ENCODE measurements around the gene CUL4A. TPM values are rescaled to one million over a fixed set of nuclear protein-coding genes. Genes with fewer than 3 reads are reported as not detected.
"Not testable (repeated sequence)": the region's sequence is repeated elsewhere in the genome, so short reads cannot be mapped to it uniquely, and the experiment has no call there.

CUL4A gene
- total RNA-seq, 1 donor from 2014 or later: 81.3 TPM

- not testable (repeated sequence) for H3K36me3 Mint-ChIP-seq (ENCODE audit: low read depth, unreplicated experiment); H3K27ac Mint-ChIP-seq (ENCODE audit: unreplicated experiment); H3K9ac ChIP-seq (ENCODE audit: low read length); H3K4me1 ChIP-seq (ENCODE audit: insufficient read depth, low read length); FAIRE-seq; H3K4me3 ChIP-seq (ENCODE audit: insufficient read depth, low read depth, low read length); H2AFZ ChIP-seq (ENCODE audit: low read depth, low read length); H3K9me3 ChIP-seq (ENCODE audit: insufficient read depth, low read depth, low read length); DNase-seq (ENCODE audit: low read depth); H3K27ac ChIP-seq (ENCODE audit: low read depth, low read length); H3K9me3 Mint-ChIP-seq (ENCODE audit: unreplicated experiment); H3K4me2 ChIP-seq (ENCODE audit: low read length); H3K27me3 Mint-ChIP-seq (ENCODE audit: low read depth, unreplicated experiment); H3K4me3 Mint-ChIP-seq (ENCODE audit: unreplicated experiment); H3K27me3 ChIP-seq (ENCODE audit: insufficient read depth, low read length); H3K4me1 Mint-ChIP-seq (ENCODE audit: low read depth, unreplicated experiment)
- H4K20me1 ChIP-seq (ENCODE audit: insufficient read depth, low read length): peaks cover 67% of the 10 kb centered on the region
- H3K36me3 ChIP-seq (ENCODE audit: insufficient read depth, low read length): peaks cover 12% of the 10 kb centered on the region
- peaks cover 45% of the 10 kb centered on the region for H3K79me2 ChIP-seq (ENCODE audit: insufficient read depth, low read length)
Observed at GRCh38 chr13:113314895-113315470, 105.6 kb downstream of the CUL4A start.

- no peak overlapping the region for H3K4me3 ChIP-seq (ENCODE audit: insufficient read depth, low read depth, low read length)
- H3K27me3 ChIP-seq (ENCODE audit: insufficient read depth, low read length): no peaks in the 10 kb centered on the region
- H3K36me3 ChIP-seq (ENCODE audit: insufficient read depth, low read length): peaks cover 16% of the 10 kb centered on the region
- no peak overlapping the region for H3K4me2 ChIP-seq (ENCODE audit: low read length)
- H3K4me1 Mint-ChIP-seq (ENCODE audit: low read depth, unreplicated experiment): peaks cover 4% of the 10 kb centered on the region
- DNase-seq (ENCODE audit: low read depth) (no peak), FAIRE-seq (no peak)
- H3K9me3 Mint-ChIP-seq (ENCODE audit: unreplicated experiment): no peaks in the 10 kb centered on the region
- TF ChIP-seq CTCF (IDR thresholded peaks at IDR 0.05; ENCODE audit: insufficient read depth, low read depth, low read length) (no peak), EZH2 (IDR thresholded peaks at IDR 0.05; ENCODE audit: insufficient read depth, low read length) (no peak)
- no peak overlapping the region for H3K4me3 Mint-ChIP-seq (ENCODE audit: unreplicated experiment)
- no peaks in the 10 kb centered on the region for H3K9me3 ChIP-seq (ENCODE audit: insufficient read depth, low read depth, low read length)
- peaks cover 45% of the 10 kb centered on the region for H3K79me2 ChIP-seq (ENCODE audit: insufficient read depth, low read length)
- H4K20me1 ChIP-seq (ENCODE audit: insufficient read depth, low read length): peaks cover 70% of the 10 kb centered on the region
- no peak overlapping the region for H3K27ac Mint-ChIP-seq (ENCODE audit: unreplicated experiment)
- no peak overlapping the region for H2AFZ ChIP-seq (ENCODE audit: low read depth, low read length)
- H3K4me1 ChIP-seq (ENCODE audit: insufficient read depth, low read length): no peaks in the 10 kb centered on the region
- H3K27me3 Mint-ChIP-seq (ENCODE audit: low read depth, unreplicated experiment): no peaks in the 10 kb centered on the region
- H3K9ac ChIP-seq (ENCODE audit: low read length): no peak overlapping the region
- H3K27ac ChIP-seq (ENCODE audit: low read depth, low read length): no peak overlapping the region
- H3K36me3 Mint-ChIP-seq (ENCODE audit: low read depth, unreplicated experiment): peaks cover 8% of the 10 kb centered on the region
Observed at GRCh38 chr13:113315992-113316391, 106.6 kb downstream of the CUL4A start.

Small RNA genes lying within 50 kb of the gene (microRNA-seq; reads per million reads assigned to microRNA genes)
- gene MIR8075: not detected

Other genes with a start within 250 kb of the CUL4A start
- gene MCF2L, start 240.4 kb upstream of the CUL4A start, total RNA-seq: 3.4 and 4.7 TPM in 2 replicates
- gene F7, start 103.8 kb upstream of the CUL4A start, total RNA-seq: not detected in 2 replicates
- gene F10, start 86.8 kb upstream of the CUL4A start, total RNA-seq: 0.45 TPM in 1 of 2 replicates, not detected in the other
- gene PROZ, start 51.0 kb upstream of the CUL4A start, total RNA-seq: not detected in 2 replicates
- 29.6 and 31.5 TPM in 2 replicates for gene PCID2, start 944 bp upstream of the CUL4A start, total RNA-seq
- gene LAMP1, start 87.6 kb downstream of the CUL4A start, total RNA-seq: 313 and 317 TPM in 2 replicates
- 0.36 and 0.61 TPM in 2 replicates for gene GRTP1, start 154.5 kb downstream of the CUL4A start, total RNA-seq
- 2.5 and 3.1 TPM in 2 replicates for gene ADPRHL1, start 243.9 kb downstream of the CUL4A start, total RNA-seq